NCI-H460 (cell line): ENCODE results near the gene CCDC87. TPM values are rescaled to one million over a fixed set of nuclear protein-coding genes. Genes with fewer than 3 reads are reported as not detected.
"Not testable (repeated sequence)": the region's sequence is repeated elsewhere in the genome, so short reads cannot be mapped to it uniquely, and the experiment has no call there.

Source experiments
- DNase-seq: peaks from one replicate; pipeline ENCODE4 v3.0.0-alpha.2; 2016; ENCODE audit warnings: low read depth; ENCODE audit errors: extremely low read depth
- total RNA-seq: library from RNA; depleted of rRNA; stranded (reverse); fragments of >200 nt; shearing (Covaris generic); gene quantifications from 2 replicates; pipeline ENCODE4 v1.2.3, GENCODE V29; 2014

CCDC87 gene
- total RNA-seq, 1 experiment from 2014 or later: 0.37 TPM

DNA sequence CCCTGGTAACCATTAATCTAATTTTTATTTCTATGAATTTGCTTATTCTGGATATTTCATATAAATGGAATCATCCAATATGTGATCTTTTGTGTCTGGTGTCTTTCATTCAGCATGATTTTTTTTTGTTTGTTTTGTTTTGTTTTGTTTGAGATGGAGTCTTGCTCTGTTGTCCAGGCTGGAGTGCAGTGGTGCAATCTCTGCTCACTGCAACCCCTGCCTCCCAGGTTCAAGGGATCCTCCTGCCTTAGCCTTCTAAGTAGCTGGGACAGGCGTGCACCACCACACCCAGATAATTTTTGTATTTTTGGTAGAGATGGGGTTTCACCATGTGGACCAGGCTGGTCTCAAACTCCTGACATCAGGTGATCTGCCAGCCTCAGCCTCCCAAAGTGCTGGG, 7.4 kb downstream of the CCDC87 start:
- not testable (repeated sequence) for DNase-seq

DNA sequence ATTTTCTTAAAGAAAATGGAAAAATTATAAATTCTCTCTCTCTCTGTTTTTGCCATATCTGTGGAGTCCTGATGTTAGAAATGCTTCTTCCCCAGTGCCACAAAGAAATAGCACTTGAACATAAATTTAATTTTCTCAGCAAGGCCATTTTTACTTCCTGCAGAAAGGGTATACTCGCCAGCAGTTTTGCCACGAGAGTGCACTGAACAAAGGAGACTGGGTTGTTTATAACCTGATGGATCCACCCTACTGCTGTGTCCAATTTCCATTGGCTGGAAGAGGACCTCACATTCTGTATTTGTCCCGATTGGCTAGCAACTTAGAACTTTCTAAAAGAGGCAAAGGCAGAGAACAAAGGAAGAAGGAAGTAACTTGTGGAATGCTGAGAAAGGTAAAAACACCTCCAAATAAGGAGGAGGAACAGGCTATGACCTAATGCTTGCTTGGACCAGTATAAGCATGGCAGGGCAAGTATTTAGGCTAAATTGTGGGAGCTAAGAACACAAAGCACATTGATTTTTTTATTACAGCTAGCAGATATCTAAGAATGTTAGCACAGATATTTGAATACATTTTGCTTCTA, 10.2 kb downstream of the CCDC87 start:
- DNase-seq: not testable (repeated sequence)

DNA sequence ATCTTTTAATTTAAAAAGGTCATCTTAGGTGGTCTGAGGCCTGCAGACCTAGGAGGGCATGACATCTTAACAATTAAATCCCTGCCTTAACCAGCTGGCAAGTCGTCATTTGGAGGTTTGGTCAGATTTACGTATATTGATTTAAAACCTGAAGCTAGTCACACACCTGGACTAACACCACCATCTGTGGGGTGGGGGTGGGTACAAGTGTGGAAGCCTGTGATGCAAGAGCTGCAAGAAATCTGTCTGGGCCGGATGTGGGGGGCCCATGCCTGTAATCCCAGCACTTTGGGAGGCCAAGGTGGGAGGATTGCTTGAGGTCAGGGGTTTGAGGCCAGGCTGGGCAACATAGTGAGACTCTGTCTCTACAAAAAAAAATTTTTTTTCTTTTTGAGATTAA, 11.6 kb downstream of the CCDC87 start:
- no peak for DNase-seq

DNA sequence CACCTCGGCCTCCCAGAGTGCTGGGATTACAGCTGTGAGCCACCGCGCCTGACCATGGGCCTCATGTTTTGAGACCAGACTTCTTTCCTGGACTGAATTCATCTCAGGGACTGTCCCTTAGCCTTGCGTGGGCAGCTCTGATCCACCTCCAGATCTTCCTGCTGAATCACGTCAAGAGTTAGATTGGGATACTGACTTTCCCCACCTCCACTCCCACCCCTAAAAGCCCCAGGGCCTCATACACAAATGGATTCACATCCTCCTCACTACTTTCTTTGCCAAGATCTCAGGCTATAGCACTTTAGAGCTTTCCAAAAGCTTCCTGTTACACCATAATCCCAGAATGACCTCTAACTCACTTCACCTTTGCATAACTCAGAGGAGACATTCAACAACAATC, 12.1 kb downstream of the CCDC87 start:
- DNase-seq: no peak

DNA sequence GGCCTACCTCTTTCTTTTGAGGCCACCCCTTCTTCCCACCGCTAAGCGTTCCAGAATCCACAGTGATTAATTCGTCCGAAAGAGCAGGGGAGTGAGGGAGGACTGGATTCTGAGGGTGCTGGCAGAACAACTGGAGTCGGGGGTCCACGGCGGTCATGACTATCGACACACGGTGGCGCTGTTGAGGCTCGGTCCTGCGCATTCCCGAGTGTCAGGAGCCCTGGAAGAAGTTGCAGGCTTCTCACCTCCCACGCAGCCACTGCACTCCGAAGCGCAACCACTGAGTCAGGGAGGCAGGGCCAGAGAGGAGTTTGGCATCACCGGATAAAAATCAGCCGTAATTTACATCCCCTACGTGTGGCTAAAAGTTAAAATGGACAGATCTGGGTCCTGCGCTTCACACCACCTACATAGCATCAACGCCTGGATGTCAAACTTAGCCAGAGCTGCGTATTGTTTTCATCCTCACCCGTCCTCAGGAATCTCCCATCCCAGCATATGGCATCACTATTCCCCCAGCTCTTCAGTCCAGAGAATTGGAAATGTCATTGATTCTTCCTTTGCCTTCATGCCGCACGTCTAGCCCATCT, 13.8 kb downstream of the CCDC87 start:
- peak; percentile 36 for DNase-seq

DNA sequence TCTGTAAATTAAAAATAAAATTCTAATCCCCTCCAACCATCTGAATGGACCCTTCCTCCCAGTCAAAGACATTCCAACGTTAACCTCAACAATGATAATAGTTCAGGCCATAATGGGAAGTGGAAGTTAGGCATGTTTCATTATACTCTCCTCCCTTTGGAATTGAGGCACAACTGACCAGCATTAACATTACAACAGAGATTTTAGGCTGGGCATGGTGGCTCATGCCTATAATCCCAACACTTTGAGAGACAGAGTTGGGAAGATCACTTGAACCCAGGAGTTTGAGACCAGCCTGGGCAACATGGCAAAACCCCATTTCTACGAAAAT, 22.0 kb downstream of the CCDC87 start:
- DNase-seq: no peak

DNA sequence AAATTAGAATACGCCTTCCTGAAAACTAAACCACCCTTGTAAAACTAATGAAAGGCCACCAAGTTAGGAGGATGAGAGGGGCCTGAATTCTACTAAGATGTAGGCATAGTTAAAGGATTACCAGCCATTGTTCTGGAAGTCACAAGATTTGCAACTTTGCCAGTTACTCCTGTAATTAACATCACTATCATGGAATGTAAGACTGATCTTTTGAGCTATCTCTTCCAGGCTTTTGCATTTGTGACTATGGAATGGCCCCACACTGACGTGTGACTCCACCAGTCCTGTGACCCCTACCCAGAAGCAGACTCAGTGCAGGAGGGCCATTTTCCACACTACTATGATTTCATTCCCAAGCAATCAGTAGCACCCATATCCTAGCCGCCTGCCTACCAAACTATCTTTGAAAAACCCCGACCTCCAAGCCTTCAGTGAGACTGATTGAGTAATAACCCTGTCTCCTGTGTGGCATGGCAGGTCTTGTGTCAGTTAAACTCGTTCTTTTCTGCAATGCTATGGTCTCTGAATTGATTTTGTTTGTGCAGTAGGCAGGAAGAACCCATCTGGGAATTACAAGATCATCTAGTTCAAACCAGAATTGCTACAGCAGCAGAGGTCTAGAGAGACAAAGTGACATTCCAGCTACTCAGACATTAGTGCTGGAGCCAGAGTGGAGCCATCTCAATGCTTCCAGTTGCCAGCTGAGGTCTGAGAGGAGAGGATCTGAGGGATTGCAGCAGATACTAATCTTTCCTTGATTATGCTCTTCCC, 22.6 kb downstream of the CCDC87 start:
- DNase-seq: no peak

DNA sequence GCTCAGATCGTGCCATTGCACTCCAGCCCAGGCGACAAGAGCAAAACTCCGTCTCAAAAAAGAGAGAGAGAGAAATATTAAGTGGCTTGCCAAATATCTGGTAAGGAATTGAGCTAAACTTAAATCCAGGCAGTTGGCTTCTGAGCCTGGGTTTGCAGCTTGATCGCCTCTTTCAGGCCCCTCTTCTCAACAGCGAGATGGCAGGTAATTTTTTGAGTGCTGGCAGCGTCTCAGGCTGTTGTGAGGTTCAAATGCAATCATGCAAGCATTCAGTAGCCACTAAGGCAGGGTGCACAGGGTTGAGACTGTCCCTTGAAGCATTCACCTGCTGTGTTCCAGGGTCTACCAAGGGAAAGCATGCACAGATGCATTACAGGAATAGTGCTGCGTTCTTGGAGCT, 23.8 kb downstream of the CCDC87 start:
- DNase-seq: no peak

DNA sequence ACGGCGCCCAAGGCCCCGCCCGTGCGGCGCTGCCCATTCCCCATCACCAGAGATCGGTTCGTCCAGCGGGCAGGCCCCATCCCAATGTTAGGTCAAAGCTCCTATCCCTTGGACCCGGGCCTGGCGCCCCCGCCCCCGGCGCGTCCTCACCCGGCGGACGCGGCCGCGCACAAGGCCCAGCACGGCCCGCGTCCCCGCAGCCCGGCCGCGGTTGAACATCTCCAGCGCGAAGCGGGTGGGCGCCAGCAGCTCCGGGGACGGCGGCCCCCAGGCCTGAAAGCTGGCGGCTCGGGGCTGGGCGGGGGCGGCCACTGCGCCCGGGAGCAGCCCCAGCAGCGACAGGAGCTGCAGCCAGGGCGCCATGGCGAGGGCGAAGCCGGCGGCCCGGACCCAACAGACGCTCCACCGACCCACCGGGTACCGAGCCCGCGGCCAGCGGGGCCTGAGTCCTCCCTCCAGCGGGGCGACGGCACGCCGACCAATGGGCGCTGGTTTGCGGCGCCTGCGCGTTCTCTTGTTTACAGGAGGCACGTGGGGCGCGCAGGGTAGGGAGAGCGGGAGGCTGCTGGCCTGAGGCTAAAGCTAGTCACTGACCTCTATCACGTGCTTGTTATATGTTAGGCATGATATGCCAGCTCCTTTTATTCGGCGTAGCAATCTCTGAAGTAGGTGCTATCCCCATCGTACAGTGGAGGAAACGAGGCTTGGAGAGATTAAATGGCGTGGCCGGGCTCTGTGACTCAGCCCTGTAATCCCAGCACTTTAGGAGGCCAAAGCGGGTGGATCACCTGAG, 24.5 kb downstream of the CCDC87 start, which contains the start of gene CTSF:
CTSF (minus strand) TSS at position 483 of the 793 bp plus-strand sequence; CDS start at position 363, 120 bp downstream.
- peak; percentile 59 for DNase-seq

DNA sequence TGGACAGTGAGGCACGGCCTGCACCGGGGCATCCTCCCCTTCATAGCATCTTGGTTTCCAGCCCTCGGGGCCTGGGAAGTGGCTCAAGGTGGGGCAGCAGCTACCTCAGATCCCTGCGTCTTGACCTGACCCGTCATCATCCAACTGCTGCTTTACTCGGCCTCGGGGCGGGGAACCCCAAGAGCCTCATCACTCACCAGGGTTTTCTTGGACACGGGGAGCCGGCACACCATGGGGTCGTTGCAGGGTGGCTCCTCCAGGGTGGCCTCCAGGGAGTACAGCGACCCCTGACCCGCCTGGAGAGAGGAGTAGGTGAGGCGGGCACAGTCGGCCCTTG, 25.1 kb downstream of the CCDC87 start:
- no peak for DNase-seq

DNA sequence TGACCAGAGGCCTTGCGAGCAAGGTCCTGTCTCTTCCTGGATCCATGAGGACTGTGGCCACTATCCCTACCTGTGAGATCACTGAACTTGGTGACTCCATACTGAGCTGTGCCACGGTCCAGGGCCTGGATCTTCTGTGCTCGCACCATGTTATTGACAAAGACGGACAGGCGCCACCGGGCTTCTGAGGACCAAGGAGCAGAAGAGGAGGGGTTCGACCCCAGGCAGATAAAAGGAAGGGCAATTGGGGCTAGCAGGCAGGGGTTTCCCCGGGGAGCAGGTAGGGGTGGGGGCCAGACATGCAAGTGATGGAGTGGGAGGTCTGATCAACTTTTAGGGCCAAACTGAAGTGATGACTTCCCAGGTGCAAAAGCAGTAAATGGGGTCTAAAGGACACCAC, 26.6 kb downstream of the CCDC87 start:
- DNase-seq: no peak

DNA sequence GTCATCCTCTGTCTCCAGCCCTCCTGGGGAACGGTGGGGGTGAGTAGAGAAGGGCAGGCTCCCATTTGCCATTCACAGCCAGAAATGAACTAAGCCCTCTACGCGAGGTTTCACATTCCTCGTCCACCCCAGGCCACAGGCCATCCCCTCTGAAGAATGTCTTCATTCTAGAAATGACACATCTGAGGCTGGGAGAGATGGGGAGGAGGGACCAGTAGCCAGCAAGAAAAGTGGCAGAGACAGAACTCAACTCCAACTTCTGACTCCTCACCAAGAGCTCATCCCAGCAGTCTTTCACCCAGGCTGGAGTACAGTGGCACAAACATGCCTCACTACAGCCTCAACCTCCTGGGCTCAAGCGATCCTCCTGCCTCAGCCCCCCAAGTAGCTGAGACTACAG, 27.9 kb downstream of the CCDC87 start:
- DNase-seq: no peak

DNA sequence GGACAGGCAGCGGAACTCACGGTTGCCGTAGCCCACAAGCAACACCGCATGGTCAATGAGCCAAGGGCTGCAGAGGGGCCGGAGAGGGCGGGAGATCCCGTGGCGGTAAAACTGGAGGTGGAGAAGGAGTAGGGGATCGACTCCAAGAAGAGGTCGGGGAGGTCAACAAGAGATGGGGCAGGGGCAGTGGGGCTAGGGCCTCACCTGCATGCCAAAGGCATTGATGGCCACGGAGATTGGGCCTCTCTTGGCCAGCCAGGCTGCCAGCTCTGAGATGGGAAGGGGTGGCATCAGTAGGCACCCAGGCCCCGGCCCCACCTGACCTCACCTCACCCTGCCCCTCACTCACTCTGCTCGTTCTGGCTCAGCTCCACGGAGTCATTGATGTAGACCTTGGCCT, 28.3 kb downstream of the CCDC87 start:
- no peak for DNase-seq

DNA sequence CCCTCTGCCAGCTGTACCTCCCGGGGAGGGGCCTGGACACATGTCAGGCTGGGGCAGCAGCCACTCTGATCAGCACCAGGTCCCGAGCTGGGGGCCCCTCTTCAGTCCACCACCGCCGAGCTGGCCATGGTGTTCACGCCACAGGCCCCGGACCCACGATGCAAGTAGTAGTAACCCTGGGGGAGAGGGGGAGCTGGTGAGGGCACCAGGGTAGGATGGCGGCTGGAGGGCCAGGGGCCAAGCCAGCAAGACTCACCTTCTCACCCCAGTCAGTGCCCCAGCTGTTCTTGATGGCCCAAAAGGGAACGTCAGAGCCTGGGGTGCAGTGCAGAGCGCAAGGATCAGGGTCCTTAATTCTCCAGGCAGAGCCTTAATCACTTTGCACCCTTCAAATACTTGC, 29.0 kb downstream of the CCDC87 start:
- DNase-seq: no peak

DNA sequence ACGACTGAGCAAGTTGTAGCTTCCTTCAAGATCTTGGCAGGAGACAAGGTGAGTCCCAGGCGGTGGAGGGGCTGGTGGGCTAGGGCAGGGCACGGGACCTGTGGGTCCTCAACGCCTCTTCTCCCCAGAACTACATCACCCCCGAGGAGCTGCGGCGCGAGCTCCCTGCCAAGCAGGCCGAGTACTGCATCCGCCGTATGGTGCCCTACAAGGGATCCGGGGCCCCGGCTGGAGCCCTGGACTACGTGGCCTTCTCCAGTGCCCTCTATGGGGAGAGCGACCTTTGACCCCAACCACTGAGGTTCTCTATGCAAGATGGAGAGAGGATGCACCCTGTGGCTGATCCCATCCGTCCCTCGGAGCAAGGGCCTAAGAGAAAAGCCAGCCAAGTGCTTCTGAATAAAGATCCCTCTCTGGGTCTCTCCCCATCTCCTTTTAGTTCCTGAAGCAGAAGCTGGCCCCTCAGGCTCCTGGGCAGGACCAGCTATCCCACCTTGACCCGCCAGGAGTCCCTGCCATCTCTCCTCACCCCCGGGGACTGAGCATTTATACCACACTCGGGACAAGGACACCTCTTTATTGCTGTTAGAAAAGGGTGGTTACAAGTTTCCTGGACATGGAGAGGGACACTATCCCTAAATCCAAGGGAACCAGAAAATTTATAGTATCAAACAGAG, 29.8 kb downstream of the CCDC87 start:
- no peak for DNase-seq

DNA sequence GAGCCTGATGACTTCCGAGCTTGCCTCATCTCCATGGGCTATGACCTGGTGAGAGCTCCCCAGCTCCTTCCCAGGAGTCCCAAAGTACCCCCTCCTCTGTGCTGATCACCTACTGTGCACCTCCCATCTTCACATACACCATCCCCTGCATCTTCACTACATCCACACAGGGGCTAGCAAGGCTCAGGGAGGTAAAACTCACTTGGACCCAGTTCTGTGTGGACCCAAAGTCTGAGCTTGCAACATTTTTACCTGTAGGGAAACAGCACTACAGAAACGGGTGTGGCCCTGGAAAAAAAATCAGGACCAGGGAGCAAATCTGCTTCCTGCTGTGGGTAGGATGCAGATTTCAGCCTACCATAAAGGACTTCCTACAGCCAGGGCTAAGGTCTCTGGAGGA, 30.6 kb downstream of the CCDC87 start:
- no peak for DNase-seq

DNA sequence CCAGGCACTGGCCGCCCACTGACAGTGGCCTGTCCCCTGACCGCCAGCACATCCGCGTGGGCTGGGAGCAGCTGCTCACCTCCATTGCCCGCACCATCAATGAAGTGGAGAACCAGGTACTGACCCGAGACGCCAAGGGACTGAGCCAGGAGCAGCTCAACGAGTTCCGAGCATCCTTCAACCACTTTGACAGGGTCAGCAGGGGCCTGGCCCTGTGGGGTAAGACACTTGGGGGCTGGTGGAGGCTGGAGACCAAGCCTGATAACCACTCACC, 31.0 kb downstream of the CCDC87 start:
- no peak for DNase-seq

DNA sequence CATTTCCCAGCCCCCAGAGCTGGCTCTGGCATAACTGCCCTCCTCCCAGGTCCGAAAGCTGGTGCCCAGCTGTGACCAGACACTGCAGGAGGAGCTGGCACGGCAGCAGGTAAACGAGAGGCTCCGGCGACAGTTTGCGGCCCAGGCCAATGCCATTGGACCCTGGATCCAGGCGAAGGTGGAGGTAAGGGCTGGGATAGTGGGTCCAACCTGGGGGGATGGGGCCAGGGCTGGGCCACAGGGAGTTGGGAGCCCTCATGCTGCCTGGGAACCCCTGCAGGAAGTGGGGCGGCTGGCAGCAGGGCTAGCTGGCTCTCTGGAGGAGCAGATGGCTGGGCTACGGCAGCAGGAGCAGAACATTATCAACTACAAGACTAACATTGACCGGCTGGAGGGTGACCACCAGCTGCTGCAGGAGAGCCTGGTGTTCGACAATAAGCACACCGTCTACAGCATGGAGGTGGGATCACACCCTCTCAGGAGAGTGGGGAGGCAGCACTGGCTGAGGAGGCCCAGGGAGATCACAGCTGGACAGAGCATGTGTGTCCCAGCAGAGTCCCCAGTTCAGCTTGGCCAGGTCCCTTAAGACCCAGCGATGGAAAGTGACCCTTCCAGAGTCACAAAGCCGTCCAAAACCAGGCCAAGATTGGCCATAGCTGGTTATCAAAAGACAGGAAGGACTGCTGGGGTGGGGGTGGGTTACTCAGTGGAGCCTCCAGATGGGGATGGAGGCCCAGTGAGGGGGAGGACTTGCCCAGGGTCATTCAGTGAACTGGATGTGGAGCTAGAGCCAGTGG, 31.5 kb downstream of the CCDC87 start:
- no peak for DNase-seq

DNA sequence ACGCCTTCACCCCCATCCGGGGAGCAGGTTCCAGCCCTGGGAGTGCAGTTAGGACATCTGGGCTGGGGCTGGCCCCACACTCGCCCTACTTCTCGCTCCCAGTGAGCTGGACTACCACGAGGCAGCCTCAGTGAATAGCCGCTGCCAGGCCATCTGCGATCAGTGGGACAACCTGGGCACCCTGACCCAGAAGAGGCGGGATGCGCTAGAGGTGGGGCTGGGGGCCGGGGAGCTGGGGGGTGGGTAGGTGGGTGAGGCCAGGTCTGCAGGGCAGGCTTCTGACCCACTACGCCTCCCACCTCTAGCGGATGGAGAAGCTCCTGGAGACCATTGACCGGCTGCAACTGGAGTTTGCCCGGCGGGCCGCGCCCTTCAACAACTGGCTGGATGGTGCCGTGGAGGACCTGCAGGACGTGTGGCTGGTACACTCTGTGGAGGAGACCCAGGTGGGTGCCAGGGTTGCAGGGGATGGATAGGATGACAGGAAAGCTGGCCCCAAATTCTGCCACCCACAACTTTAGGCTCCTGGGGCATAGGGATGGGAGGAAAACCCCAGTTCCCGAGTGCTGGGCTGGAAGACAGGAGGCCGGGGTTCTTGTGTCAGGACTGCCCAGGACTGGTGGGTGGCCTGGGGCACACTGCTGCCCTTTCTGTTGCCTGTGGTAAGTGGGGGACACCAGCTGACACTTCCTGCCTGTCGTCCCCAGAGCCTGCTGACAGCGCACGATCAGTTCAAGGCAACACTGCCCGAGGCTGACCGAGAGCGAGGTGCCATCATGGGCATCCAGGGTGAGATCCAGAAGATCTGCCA, 32.8 kb downstream of the CCDC87 start:
- no peak for DNase-seq
